Fibroblast of peridontal ligament (primary cell): ENCODE measurements around the gene LMBR1.
"Not testable (repeated sequence)": the region's sequence is repeated elsewhere in the genome, so short reads cannot be mapped to it uniquely, and the experiment has no call there.

Experiments
- DNase-seq: peaks from one replicate; pipeline ENCODE4 v3.0.0-alpha.2; 2010; ENCODE audit errors: extremely low read depth

The LMBR1 gene, protein sequence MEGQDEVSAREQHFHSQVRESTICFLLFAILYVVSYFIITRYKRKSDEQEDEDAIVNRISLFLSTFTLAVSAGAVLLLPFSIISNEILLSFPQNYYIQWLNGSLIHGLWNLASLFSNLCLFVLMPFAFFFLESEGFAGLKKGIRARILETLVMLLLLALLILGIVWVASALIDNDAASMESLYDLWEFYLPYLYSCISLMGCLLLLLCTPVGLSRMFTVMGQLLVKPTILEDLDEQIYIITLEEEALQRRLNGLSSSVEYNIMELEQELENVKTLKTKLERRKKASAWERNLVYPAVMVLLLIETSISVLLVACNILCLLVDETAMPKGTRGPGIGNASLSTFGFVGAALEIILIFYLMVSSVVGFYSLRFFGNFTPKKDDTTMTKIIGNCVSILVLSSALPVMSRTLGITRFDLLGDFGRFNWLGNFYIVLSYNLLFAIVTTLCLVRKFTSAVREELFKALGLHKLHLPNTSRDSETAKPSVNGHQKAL

DNA sequence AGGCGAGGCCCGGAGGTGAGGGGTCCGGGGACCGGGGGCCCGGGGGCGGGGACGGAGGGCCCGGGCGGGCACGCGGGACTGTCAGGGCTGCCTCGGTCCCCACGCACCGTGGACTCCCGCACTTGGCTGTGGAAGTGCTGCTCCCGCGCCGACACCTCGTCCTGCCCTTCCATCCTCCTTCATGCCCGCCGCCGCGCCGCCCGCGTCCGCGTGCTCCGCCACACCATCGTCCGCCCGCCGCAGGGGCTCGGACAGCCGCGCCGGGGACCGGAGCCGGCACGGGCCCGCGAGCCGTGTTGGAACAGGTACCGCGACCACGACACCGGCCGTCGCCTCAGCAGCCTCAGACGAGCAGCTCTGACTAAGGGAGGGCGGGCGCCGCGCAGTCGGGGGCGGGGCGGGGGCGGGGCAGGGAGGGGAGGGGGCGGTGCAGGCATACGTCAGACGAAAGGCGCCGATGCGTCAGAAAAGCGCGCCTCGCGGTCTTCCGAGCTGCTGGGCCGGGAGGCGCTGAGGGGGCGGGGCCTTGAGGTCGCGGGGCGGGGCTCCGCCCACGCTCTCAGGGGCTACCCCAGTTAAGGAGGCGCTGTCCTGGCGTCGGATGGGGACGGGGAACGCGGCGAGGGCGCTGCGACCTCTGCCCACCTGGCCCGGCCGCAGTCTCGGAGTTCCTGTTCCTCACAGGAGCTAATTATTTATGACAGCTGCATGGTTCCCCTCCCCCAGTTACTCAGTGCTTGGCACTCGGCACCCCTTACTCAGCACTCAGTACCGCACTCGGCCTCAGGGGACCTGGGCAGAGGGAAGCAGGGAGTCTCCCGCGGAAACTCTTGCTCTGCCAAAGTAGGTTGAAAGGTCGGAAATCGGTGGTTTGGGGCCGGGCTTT, at the start of gene LMBR1:
Gene LMBR1 (minus strand): TSS at position 363 of the 886 bp plus-strand sequence. CDS start 190 bp downstream, at position 173.
- DNase-seq, result peak; percentile 91

DNA sequence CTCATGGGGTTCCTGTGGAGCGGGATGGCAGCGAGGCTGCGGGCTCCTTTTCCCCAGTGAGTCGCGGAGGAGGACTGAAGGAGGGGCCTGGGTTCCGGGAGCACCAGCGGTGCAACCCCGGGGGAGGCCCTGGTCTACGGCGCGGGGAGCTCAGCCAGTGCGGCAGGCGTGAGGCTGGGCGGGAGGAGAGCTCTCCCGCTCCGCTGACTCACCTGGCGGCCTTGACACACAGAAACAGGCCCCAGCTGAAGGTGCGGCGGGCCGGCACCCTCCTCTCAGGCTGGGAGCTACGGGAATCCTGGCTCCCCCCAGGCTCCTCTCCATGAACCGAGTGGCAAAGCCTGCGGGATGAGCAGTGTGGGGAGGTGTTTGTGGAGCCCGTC, 49.7 kb upstream of the LMBR1 start:
- DNase-seq, result no peak

DNA sequence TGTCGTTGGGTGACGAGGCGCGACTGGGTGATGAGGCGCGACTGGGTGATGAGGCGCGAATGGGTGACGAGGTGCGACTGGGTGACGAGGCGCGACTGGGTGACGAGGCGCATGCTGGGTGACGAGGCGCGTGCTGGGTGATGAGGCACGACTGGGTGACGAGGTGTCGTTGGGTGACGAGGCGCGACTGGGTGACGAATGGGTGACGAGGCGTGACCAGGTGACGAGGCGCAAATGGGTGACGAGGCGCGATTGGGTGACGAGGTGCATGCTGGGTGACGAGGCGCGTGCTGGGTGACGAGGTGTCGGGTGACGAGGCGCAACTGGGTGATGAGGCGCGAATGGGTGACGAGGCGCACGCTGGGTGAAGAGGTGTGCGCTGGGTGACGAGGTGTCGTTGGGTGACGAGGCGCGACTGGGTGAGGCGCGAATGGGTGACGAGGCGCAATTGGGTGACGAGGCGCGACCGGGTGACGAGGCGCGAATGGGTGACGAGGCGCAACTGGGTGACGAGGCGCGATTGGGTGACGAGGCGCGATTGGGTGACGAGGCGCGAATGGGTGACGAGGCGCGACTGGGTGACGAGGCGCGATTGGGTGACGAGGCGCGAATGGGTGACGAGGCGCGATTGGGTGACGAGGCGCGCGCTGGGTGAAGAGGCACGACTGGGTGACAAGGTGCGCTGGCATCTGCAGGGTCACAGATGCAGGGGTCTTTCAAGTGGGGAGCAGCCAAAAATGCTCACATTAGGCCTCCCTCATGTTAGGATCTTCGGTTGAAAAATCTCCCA, 48.6 kb upstream of the LMBR1 start:
- no peak for DNase-seq

DNA sequence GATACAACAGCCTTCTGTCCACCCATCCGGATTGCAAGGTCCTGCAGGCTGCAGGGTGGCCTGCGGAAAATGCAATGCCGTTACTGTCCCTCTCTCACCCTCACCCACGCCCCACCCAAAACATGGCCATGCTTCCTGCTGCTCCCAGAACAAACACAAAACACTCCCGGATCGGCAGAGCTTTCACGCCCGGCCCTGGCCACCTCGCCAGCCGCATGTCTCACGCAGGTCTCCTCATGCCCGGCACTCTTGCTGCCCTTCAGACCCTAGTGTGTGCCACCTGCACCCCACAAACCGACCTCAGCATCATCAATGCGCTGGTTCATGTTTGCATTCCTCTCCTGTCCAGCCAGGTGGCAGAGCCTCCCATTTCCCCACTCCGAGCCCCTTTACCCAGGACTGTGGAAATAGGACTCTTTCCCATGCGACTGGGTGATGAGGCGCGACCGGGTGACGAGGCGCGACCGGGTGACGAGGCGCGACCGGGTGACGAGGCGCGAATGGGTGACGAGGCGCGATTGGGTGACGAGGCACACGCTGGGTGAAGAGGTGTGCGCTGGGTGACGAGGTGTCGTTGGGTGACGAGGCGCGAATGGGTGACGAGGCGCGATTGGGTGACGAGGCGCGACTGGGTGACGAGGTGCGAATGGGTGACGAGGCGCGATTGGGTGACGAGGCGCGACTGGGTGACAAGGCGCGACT, 47.6 kb upstream of the LMBR1 start:
- no peak for DNase-seq

DNA sequence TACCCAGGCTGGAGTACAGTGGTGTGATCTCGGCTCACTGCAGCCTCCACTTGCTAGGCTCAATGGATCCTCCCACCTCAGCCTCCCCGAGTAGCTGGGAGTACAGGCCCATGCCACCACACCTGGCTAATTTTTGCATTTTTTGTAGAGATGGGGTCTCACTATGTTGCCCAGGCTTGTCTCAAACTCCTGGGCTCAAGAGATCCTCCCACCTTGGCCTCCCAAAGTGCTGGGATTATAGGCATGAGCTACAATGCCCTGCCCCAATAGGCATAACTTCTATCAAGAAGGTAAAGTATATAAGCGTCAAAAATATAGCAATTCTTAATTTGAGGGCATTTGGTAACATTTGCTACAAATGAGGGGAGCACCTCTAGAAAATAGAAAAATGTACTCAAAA, 43.8 kb upstream of the LMBR1 start:
- not testable (repeated sequence) for DNase-seq

DNA sequence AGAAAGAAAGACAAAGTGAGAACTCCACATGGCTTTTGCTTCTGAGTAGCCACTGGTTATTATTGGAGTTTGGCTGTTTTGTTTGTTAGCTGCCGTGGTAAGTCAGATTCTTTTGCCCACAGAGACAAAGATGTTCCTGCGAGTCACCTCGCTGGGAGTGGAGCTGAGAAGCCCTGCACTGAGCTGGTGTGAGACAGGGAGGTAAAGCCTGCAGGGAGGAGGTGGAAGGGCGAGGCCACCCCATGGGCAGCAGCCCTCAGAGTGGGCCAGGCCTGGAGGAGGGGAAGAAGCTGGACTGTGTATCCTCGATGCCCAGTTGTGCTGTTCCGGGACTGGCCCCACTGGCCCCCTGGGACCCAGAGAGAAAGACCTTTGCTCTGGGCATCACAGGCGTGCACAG, 42.3 kb upstream of the LMBR1 start:
- no peak for DNase-seq

- DNase-seq, result no peak
Observed at GRCh38 chr7:156932006-156932405, 39.0 kb upstream of the LMBR1 start.

DNA sequence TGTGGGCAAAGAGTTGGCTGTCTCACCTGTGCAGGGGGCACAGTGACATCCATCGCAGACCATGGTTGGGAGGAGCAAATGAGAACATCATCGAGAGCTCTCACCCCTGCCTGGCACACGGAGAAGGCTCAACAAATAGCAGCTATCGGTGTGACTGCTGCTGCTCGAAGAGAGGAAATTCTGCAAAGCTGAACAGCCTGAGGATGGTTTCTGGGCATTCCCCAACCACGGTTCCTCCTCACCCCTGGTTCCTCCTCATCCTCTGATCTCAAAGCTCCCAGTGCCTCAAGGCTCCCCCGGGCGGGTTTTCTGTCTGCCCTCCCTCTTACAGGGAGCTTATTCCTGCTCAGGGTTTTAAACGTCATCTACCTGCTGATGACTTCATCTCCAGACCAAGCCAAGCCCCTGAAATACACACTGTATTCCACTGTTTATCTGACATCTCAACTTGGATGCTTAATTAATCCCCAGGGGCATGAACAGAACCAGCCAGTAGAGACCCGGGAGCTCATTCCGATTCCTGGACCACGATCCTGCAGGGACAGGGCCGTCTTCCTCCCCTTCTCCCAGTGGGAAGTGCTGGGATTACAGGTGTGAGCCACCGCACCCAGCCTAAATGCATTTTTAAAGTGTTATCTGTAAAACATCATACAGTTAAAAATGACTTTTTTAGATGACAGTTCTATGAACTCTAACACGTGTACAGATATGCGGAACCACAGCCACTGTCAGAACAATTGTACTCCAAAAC, 37.0 kb upstream of the LMBR1 start:
- DNase-seq, result no peak

GRCh38 chr7:156928406-156928747, 35.4 kb upstream of the LMBR1 start:
- no peak for DNase-seq

GRCh38 chr7:156927571-156928405, 34.8 kb upstream of the LMBR1 start:
- DNase-seq, result no peak

GRCh38 chr7:156925821-156926220, 32.8 kb upstream of the LMBR1 start:
- not testable (repeated sequence) for DNase-seq

- DNase-seq, result not testable (repeated sequence)
Observed at GRCh38 chr7:156922304-156922703, 29.3 kb upstream of the LMBR1 start.

GRCh38 chr7:156920487-156921373, 27.7 kb upstream of the LMBR1 start:
- not testable (repeated sequence) for DNase-seq

DNA sequence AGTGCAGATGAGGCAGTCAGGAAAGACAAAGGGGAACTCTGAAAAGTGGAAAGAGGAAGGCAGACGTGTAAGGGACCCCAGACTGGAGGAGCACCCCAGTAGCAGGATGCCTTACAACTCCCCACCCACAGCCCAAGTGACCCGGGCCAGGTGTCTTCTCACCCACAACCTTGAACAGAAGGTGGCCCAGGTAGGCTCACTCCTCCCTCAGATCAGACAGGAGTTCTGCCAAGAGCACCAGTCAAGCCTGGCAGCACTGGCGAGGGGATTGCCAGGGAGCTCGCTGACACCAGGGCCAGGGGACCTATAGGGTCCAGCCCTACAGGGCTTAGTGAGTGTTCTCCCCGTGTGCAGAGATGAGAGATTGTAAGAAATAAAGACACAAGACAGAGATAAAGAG, 27.1 kb upstream of the LMBR1 start:
- no peak for DNase-seq

GRCh38 chr7:156919132-156919713, 26.2 kb upstream of the LMBR1 start:
- no peak for DNase-seq

DNA sequence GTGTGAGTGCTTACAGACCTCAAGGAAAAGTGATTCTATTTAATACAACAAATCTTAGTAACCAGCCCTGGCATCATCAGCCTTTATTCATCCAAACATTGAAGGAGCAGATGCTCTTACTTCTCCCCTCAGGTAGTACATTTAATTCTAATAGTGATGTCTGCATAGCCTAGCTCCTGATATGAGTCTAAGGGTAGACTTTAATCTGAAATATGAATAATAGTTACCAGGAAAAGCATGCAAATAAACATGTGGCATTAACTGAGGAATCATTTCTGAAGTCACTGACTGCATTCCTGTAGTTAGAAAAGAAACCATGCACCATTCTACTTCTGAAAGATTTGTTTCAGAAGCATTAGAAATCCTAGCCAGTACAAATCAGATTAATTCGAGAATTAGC, 25.7 kb upstream of the LMBR1 start:
- DNase-seq, result no peak

DNA sequence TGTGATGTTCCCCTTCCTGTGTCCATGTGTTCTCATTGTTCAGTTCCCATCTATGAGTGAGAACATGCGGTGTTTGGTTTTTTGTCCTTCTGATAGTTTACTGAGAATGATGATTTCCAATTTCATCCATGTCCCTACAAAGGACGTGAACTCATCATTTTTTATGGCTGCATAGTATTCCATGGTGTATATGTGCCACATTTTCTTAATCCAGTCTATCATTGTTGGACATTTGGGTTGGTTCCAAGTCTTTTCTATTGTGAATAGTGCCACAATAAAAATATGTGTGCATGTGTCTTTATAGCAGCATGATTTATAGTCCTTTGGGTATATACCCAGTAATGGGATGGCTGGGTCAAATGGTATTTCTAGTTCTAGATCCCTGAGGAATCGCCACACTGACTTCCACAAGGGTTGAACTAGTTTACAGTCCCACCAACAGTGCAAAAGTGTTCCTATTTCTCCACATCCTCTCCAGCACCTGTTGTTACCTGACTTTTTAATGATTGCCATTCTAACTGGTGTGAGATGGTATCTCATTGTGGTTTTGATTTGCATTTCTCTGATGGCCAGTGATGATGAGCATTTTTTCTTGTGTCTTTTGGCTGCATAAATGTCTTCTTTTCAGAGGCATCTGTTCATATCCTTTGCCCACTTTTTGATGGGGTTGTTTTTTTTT, 16.7 kb upstream of the LMBR1 start:
- not testable (repeated sequence) for DNase-seq

- DNase-seq, result peak; percentile 36
Observed at GRCh38 chr7:156907656-156908055, 14.7 kb upstream of the LMBR1 start.
